NOMO-1 treated with dmso at 0.1 percent for 144 hours (cell line): ENCODE measurements around the gene KRT85.
"Not testable (repeated sequence)": the region's sequence is repeated elsewhere in the genome, so short reads cannot be mapped to it uniquely, and the experiment has no call there.

ENCODE experiments used
- DNase-seq: peaks from one replicate; lab custom pipeline; 2025; ENCODE audit not compliant: unreplicated experiment; lab: John Stamatoyannopoulos, UW

Gene KRT85

DNA sequence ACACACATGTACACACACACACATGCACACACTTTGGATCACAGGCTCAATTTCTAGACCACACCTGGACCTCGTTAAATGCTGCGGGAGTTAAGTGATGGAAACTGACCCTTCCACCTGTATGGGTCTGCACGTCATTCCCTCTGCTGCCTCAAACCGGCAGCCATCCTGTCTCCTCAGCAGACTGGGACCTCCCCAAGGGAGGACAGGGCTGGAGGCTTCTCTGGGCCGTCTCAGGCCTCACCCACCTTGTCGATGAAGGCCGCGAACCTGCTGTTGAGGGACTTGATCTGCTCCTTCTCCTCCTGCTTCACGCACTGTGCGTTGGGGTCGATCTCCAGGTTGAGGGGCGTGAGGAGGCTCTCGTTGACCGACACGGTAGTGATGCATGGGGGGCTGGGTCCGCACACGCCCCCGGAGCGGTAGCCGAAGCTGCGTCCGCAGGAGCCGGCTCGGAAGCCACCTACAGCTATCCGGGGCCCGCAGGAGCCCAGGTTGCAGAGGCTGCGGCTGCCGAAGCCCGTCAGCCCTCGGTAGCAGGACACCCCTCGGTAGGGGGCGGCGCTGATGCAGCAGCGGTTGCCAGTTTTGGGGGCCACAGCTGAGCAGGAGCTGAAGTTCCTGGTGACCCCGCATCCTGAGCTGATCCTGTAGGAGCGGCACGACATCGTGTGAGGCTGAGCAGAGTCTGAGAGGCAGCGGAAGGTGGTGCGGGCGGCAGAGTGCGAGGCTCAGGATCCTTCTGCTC, at the start of gene KRT85:
KRT85 (minus strand) TSS at position 744 of the 748 bp plus-strand sequence; CDS start at position 668, 76 bp downstream.
- DNase-seq = no peak

DNA sequence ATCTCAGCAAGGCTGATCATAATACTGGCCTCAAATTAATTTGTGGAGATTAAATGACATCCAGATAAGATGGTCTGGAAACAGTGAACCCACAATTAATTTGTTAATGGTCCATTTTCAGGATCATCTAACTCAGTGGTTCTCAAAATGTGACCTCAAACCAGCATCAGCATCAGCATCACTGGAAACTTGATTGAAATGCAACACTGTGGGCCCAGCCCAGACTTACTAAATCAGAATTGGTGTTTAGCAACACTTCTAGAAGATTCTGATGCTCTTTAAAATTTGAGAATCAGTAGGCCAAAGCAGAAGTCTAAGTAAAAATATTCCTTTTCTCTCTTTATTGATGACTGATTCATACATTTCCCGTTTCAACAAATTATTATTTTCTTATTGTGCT, 49.5 kb upstream of the KRT85 start:
- no peak for DNase-seq

DNA sequence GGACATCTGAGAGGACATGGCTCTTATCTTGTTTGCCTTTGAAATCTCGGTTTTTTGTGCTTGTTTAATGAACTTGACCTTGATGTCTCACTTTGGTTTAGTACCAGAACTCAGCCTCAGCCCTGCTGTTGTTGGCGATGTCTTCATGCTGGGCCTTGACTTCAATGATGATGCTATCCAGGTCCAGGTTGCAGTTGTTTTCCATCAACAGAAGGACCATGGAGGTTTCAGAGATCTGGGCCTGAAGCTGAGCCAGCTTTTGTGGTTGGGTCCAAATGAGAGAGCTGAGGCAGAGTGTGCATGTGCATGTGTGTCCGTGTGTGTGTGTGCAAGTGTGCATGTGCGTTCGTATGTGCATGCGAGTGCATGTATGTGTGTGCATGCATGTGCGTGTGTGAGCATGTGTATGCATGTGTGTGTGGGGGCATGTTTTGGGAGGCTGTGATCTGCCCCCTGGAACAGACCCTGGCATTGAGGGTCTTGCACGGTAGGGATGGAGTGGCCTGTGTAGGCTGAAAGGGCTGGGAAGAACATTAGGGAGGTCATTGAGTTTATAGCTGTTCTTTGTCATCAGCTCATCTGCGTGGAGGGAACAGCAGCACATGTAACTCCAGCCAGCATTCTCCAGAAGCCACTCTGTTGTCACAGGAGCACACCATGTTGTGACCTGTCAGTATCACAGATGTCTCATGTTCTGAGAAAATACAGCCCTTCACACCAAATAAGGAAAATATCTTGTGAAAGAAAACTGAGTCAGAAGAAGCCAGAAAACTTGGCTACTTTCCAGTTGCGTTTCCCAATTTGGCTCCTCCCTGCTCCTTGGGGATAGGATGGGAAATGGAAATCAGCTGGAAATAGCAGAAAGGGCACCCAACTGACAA, 48.8 kb upstream of the KRT85 start:
- DNase-seq = no peak

DNA sequence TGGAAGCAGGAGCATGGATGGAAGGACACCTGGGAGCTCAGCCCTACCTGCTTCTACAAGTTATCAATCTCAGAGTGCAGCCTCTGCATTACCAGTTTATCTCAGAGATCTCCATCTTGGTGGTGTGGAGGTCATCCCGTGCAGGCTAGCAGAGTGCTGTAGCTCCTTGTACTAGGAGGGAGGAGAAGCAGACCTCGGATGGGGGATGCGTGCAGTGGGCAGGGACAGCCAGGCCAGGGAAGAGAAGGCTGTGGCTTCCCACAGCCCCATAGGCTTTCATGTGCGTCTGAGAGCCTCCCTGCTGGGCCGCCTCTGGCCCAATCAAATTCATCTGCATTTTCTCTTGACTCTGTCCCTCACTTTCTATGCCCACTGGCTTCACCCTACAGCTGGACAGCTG, 47.7 kb upstream of the KRT85 start:
- no peak for DNase-seq

DNA sequence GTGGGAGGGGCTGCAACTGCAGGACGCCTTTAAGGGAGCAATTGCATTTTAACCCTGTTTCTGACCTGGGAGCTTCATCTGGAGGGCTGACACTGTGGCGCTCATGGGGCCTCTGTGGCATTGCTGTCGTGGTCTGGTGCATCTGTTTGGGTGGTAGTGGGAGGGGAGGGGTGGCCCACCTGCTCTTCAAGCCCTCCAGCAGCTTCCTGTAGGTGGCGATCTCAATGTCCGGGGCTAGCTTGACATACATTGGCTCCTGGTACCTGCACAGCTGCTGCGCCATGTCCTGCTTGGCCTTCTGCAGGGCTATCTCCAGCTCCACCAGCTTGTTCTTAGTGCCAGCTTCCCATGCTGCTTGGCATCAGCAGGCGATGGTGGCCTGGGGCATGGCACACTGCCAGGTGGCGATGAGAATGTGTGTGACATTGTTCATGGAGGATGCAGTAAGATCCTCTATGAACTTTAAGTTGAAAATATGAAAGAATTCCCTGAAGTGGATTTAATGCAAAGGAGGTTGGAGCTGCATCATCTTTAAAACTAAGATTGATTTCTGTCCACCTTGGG, 46.6 kb upstream of the KRT85 start:
- DNase-seq = no peak

DNA sequence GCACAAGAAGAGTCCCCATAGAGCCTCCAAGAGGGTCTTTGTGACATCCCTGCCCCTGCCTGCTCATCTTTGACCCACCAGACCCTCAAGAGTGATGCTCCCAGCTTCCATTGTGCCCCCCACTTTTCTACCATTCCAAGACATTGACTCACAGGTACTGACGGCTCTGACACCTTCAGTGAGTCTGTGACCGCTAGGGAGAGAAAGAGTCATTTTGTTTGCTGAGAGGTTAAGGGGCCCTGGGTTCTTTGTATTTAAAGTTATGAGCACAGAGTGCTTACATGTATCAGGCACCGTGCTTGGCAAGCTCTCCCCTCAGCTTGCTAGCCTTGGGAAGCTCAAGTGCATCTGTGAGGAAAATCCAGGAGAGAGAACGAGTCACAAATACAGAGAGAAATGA, 45.9 kb upstream of the KRT85 start:
- no peak for DNase-seq

DNA sequence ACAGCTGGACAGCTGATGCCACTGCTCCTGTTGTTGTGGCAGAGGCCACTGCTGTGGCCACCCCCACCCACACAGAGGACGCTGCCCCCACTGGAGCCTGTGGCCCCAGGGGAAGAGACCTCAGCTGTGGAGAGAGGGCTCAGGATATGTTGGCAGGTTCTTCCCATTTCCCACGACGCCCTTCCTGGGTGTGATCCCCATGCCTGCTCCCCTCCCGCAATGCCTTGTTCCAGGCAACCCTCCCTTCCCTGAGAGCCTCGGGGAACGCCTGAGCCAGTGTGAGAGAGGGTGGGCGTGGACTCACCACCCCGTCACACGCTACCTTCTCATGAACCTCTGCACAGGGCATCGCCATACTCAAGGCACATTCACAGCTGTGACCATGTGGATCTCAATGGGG, 44.5 kb upstream of the KRT85 start:
- DNase-seq = no peak

DNA sequence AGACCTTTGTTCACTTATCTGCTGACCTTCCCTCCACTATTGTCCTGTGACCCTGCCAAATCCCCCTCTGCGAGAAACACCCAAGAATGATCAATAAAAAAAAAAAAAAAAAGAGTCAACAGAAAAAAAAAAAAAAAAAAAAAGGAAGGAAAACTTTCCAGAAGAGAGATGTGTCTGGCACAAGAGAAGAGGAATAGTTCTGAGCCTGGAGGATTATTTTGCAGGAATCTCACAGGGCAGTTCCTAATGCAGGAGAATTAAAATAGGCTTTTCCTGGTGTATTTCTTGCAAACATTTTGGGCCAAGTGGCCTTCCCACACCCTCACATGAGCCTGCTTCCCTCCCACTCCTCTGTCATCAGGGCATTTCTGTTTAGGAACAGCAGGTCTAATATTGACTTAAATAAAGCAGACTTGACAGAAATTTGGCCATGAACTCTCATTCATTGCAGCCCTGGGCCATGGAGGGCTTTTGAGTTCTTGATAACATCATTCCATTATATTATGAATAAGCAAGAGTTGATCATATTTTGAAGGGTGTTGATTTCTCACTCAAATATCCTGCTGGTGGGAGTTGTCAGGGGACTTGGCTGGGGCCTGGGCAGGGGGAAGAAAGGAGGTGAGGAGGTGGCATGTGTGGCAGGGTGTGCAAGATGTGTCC, 43.4 kb upstream of the KRT85 start:
- not testable (repeated sequence) for DNase-seq

DNA sequence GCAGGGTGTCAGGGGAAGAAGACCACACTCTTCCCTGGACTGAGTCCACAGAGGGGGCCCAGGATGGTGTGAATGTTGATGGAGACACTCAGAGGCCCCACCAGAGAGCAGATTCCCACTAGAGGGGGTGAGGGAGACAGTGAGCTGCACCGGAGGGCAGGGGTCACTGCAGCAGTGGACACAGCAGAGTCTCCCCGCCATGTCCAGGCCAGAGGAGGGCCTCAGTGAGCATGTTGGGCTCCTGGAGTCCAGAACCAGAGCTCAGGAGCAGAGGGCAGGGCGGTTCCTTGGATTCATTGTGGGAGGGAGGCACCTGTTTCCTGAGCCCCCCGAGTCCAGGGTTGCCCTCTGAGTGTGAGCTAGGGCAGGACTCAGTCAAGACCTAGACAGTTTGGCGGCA, 40.6 kb upstream of the KRT85 start:
- no peak for DNase-seq

DNA sequence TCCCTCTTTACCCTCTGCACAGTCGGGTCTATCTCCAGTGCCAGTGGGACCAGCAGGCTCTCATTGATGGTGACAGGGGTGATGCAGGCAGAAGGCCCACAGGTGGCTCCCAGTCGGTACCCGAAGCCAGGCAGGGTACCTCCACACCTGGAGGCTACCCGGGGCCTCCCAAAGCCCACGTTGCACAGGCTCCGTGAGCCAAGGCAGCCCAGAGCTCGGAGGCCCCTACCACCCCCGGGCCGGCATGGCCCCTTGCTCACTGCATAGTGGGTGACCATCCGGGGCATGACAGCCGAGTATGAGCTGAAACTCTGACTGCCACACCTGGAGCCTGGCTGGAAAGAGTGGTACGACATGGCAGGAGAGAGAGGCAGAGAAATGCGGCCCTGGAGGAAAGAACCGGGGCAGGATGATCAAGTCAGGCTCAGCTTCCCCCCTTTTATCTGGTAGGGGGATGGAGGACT, 38.7 kb upstream of the KRT85 start, which contains the start of gene KRT82:
KRT82 (minus strand) TSS at position 414 of the 464 bp plus-strand sequence; CDS start at position 356, 58 bp downstream.
- no peak for DNase-seq

DNA sequence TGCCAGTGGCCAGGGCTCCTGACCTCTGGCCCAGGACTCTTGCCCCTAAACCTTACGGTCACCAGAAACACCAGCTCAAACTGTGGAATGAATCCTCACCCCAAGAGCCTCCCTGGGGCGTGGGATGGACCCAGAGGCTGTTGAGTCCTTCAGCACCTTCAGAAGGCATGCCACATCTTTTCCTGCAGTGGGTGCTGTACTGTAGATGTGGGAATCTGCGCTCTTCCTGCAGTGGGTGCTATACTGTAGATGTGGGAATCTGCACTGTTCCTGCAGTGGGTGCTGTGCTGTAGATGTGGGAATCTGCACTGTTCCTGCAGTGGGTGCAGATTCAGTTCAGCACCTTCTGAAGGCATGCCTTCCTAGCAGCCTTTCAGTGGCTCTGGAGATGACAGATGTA, 37.7 kb upstream of the KRT85 start:
- DNase-seq = no peak

DNA sequence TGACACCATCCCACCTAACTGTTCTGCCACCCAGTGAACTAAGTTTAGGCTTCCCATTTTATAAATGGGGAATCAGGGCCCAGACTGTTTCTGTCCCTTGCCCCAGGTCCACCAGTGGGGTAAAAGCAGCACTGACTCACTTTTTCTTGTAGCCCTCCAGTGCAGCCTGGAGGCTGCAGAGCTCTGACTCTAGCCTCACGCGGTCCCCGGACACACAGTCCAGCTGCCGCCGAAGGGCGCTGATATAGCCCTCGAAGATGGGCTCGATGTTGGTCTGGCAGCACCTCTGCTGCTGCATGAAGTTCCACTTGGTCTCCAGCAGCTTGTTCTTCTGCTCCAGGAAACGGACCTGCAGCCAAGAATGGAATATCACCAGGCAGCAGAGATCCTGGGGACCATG, 36.3 kb upstream of the KRT85 start:
- no peak for DNase-seq

DNA sequence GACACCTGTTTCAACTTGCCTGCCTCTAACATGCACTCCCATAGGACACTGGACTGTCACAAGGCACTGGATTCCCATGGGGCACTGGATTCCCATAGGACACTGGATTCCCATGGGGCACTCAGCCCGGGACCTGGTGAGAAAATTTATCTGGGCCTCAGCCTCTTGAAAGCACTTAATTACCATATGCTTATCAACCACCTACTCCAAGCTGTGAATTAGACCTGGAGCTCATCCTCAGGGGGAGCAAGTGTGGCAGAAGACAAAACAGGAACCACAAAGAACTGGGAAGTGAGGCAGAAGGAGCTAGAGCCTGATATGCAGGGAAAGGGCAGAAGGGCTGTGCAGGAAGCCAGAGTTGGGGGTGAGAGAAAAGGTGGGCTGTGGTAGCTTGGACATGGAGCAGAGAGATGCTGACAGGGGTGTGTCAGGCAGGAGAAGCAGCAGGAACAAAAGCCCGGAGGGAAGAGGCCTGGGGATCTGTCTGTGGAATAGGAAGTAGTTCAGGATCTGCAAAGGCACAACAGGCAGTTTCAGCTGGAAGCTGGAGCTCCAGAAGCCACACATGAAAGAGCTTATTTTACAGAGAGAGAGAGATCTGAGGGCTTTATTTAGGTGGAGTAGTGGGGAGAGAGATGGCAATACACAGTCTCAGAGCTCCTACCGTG, 35.7 kb upstream of the KRT85 start:
- no peak for DNase-seq

DNA sequence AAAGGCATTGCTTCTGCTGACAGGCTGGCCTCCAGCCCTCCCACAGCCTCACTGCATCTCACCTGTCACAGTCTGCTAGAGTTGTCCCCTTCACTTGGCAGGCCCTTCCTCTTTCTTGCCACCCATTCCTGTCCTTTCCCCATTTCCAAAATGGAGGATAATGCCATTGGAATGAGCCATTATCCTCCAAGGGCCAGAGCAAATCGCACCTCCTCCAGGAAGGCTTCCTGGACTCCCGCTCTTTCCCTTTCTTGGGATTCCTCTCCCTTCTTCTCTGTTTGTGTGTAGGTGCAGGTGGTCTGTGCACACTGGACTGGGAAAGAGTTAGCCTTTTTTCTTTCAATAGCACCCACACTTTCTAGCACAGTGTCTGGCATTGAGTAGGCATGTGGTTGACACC, 35.1 kb upstream of the KRT85 start:
- no peak for DNase-seq

DNA sequence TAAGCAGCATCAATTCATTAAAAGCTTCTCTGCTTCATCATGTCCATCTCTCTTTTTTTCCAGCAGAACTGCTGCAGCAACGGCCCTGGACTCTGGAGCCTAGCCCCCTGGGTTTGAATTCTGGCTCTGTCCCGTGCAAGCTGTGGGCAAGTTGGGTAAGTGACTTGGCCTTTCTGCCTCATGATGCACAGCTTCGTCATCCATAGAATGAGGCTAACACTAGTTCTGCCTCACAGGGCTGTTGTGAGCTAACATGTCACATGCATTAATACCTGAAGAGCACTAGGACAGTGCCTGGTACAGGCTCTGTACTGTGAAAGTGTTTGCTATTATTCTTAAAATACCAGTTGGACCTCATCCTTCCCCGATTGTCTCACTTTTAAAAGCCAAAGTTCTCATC, 34.6 kb upstream of the KRT85 start:
- DNase-seq = no peak

DNA sequence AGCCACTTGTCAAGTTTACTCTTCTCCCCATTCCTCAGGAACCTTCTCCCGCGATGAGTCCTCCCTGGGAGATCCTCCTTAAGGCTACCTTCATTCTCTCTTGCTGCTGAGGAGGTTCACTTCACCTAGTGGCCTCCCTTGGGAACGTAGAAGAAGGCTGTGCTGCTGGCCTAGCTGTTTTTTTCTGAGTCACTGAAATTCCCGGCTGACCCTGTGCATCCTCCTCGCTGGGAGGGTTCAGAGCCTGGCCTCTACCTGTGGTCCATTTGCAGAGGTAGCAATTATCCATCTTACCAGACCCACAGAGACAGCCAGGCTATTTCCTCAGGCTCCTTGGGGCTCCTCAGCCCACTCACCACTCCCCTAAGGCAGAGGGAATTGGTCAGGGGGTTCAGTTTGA, 34.2 kb upstream of the KRT85 start:
- DNase-seq = no peak

DNA sequence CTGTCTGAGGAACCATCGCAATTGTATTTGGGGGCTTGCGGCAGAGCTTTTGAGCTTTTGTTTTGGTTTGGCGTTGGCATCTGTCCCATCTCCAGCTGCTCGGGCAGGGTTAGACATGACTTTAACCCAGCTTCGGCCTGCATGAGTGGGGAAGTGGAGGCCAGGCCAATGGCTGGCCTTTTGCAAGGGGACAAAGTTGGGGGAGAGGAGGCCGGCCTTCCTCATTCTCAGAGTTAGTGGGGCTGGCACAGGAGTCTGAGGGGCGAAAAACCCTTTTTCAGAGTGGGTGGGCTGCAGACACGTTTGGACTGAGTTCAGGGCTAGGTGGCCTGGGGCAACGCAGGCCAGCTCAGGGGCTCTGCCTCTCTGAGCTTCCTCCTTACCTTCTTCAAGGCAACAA, 33.6 kb upstream of the KRT85 start:
- DNase-seq = no peak

DNA sequence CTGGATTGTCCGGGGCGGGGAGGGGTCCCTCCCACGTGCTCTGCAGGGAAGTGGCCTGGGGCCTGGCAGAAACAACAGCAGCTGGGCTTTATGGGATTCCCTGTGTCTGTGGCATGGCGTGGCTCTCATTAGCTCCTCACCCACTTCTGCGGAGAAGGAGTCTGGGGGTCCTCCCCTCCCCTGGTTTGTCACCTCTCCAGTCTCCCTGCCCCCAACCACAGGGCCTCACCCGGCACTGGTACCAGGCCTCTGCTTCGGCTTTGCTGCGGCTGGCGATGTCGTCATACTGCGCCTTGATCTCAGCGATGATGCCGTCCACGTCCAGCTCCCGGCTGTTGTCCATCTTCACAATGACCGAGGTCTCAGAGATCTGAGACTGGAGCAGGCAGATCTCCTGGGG, 32.5 kb upstream of the KRT85 start:
- DNase-seq = no peak

DNA sequence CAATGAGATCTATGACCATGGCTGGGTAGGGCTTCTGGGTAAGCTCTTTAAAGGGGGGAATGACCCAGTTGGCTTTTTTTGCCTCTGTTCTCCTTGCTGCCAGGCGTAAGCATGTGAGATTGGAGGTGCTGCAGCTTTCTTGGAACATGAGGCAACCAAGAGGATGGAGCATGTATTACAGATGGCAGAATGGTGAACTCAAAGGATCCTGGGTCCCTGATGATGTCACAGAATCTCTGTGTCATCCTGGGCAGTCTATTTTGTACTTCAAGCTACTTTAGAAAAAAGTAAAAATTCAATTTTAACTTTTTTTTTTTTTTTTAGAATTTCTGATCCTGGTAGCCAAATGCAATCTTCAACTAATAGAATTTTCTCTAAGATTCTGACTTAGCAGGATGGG, 30.9 kb upstream of the KRT85 start:
- DNase-seq = no peak

DNA sequence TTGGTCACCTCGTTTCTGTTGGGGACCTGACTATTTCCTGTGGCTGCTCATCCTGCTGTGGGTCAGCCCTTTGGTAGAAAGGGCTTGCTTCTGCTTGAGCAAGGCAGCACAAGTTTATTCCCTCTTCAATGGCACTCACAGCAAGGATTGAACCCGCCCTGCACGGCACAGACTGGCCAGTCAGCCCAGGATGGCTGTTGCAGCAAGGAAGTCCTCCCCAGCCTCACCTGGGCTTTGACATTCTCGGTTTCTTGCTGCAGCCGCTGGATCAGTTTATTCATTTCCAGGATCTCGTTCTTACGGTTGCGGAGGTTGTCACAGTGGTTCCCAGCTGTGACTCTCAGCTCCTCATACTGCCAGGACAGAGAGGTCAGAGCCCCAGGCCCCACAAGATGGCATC, 29.4 kb upstream of the KRT85 start:
- no peak for DNase-seq
